ENCODE data around the gene SLC12A5. TPM values are rescaled to one million over a fixed set of nuclear protein-coding genes. Genes with fewer than 3 reads are reported as not detected.

SLC12A5 gene
- total RNA-seq, 4 donors from 2014 or later: 0.19 TPM; not detected in 3

GRCh38 chr20:46035253-46035652 is 6.2 kb downstream of the SLC12A5 start:
- no peak for TF ChIP-seq CTCF (IDR thresholded peaks at IDR 0.05)
- no peak for ATAC-seq (ENCODE audit: low FRiP score)
- DNase-seq (ENCODE audit: low spot score): no peak

- ATAC-seq (ENCODE audit: low FRiP score): no peak
- no peak for TF ChIP-seq CTCF (IDR thresholded peaks at IDR 0.05)
- no peak for DNase-seq (ENCODE audit: low spot score)
These were observed 6.7 kb downstream of the SLC12A5 start for GRCh38 chr20:46035713-46036112.

- no peak for ATAC-seq (ENCODE audit: low FRiP score)
- DNase-seq (ENCODE audit: low spot score): no peak
- TF ChIP-seq CTCF (IDR thresholded peaks at IDR 0.05): no peak
These were observed 7.4 kb downstream of the SLC12A5 start for GRCh38 chr20:46036370-46036769.

GRCh38 chr20:46037036-46037435 is 8.0 kb downstream of the SLC12A5 start:
- TF ChIP-seq CTCF (IDR thresholded peaks at IDR 0.05): no peak
- ATAC-seq (ENCODE audit: low FRiP score) (no peak), DNase-seq (ENCODE audit: low spot score) (no peak)

- ATAC-seq (ENCODE audit: low FRiP score) (no peak), DNase-seq (ENCODE audit: low spot score) (no peak)
- TF ChIP-seq CTCF (IDR thresholded peaks at IDR 0.05): no peak
These were observed 12.0 kb downstream of the SLC12A5 start for GRCh38 chr20:46040902-46041535.

GRCh38 chr20:46043556-46043955 is 14.5 kb downstream of the SLC12A5 start:
- TF ChIP-seq CTCF (IDR thresholded peaks at IDR 0.05): no peak
- DNase-seq (ENCODE audit: low spot score) (no peak), ATAC-seq (ENCODE audit: low FRiP score) (no peak)

- DNase-seq (ENCODE audit: low spot score): no peak
- TF ChIP-seq CTCF (IDR thresholded peaks at IDR 0.05): no peak
- no peak for ATAC-seq (ENCODE audit: low FRiP score)
These were observed 15.9 kb downstream of the SLC12A5 start for GRCh38 chr20:46044896-46045295.
